H1 (cell line): ENCODE measurements around the gene LORICRIN. TPM values are rescaled to one million over a fixed set of nuclear protein-coding genes. Genes with fewer than 3 reads are reported as not detected.

Experiments
- FOSL1 ChIP-seq: IDR thresholded peaks from 2 replicates; pipeline ENCODE4 v1.6.1; 2011; ENCODE audit warnings: mild to moderate bottlenecking, low read depth, low read length, moderate library complexity; ENCODE audit not compliant: insufficient read depth
- KDM4A ChIP-seq: IDR thresholded peaks from one replicate; pipeline ENCODE4 v1.7.1; 2012; ENCODE audit warnings: low read depth, mild to moderate bottlenecking, moderate library complexity, low read length, inconsistent platforms; ENCODE audit not compliant: severe bottlenecking
- polyA plus RNA-seq, 7 experiments: library from polyadenylated mRNA; depleted of rRNA in 3 of 7; stranded (reverse) in 5 of 7; unstranded in 2 of 7; fragments of >200 nt in 5 of 7; fragments of 200-250 nt in 2 of 7; gene quantifications; 1 replicate in 5 of 7; 2 replicates in 1 of 7; 4 replicates in 1 of 7; pipeline versions ENCODE4 v1.2.1 to v1.2.3, GENCODE V29; 2011 to 2013; ENCODE audit warnings: missing spikeins in 2 of 7, mixed read lengths in 2 of 7
- total RNA-seq: library from RNA; stranded (reverse); fragmentation: NEBNext Ultra II Directional; extraction: Animal tissue kit (Norgen Biotek cat#: 25700); gene quantifications from 2 replicates; pipeline ENCODE4 v1.2.1, GENCODE V29; 2021

Gene LORICRIN
- total and polyA plus RNA-seq, 2 of the 8 experiments (the other 6 are each of a cell fraction or from before 2014, with no cell fraction given) = not detected

GRCh38 chr1:153259387-153259786, at the start of gene LORICRIN (continued):
- TF ChIP-seq FOSL1 = no peak
- no peak for TF ChIP-seq KDM4A
